Measurements from ENCODE around the gene UTS2R.
"Not testable (repeated sequence)": the region's sequence is repeated elsewhere in the genome, so short reads cannot be mapped to it uniquely, and the experiment has no call there.

Gene UTS2R

DNA sequence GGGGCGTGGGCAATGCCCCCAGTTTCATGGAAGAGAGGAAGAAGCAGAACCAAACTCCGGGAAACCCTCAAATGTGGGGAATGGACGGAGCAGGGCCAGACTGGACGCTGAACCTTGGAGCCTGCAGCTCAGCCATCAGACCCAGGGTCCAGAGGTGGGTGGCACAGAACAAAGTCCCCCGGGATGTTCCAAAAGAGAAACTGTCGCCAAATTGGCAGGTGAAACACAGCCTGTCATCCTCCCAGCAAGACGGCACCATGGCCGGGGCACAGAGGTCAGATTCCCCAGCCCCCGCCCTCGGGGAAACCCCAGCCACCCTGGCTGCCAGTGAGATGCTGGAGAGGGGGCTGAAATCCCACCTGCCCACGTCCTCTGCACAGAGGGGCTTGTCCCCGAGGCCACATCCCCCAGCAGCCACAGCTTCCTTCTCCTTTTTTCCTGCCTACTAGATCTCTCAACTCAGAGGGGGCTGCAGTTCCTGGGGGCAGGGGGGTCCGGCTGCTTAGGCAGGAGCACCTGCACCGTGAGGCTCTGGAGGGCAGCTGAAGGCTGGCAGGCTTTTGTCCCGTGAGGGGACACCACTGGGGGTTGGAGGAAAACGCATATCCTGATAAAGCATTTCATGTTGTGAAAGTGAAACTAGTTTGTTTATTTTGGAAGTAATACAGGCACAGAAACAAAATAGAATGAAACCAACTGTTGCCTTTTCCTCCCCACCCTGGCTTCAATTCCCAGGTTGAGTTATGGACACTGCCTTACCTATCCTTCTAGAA lies 36.8 kb upstream of the UTS2R start:
- DNase-seq = no peak

DNA sequence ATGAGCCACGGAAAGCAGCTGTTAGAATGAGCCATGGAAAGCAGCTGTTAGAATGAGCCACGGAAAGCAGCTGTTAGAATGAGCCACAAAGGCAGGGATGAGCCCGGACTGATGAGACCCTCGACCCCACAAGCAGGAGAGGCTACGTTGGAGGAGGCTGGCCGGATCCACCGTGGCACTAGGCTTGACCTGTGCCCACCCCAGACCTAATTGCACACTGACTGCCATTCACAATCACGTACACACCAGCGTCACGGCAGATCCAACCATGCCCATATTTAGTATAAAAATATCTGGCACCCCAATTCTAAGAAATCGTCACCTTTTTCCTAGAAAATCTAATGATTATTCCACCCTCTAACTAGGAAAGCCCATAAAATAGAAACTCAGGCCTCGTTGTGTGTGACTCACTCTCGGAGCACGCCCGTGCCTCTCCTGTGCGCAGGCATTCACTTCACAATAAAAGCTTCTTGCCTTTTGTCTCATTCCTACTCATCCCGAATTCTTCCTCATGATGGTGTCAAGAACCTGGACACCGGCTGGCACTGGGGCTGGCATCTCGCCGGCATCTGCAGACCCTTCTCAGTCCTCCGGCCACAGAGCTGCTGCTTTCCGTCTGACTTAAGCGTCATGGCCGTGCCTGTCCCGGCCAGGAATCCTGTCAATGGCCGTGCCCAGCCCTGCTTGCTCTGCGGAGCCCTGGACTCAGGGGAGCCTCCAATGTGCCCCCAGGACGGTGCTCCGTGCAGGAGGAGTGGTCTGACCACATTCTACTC lies 32.5 kb upstream of the UTS2R start:
- DNase-seq = no peak

DNA sequence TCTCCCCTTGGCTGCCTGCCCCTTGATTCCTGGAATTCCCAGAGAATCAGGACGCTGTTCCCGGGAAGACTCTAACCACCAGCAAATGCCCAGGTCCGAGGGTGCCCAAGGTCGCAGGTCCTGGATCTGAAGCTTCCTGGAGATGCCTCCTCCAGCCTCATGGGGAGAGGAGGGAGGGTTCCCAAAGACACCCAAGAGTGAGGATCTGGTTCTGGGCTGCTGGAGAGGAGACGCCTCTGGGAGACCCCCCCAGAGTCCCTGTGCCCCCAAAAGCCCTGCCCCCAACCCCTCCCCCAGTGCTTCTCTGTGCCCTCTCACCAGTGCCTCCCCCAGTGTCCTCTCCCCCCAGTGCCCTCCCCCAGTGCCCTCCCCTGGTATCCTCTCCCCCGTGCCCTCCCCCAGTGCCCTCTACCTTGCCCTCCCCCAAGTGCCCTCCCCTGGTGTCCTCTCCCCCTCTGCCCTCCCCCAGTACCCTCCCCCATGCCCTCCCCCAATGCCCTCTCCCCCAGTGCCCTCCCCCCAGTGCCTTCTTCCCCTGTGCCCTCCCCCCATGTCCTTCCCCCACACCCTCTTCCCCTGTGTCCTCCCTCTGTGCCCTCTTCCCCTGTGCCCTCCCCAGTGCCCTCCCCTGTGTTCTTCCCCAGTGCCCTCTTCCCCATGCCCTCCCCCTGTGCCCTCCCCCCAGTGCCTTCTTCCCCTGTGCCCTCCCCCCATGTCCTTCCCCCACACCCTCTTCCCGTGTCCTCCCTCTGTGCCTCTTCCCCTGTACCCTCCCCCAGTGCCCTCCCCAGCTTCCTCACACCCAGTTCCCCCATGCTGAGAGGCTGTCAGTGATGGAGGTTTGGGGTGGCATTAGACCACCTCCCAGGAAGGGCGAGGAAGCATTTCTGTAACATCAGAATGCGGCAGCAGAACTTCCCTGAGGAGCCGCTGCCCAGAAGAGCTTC lies 31.7 kb upstream of the UTS2R start:
- DNase-seq = no peak

DNA sequence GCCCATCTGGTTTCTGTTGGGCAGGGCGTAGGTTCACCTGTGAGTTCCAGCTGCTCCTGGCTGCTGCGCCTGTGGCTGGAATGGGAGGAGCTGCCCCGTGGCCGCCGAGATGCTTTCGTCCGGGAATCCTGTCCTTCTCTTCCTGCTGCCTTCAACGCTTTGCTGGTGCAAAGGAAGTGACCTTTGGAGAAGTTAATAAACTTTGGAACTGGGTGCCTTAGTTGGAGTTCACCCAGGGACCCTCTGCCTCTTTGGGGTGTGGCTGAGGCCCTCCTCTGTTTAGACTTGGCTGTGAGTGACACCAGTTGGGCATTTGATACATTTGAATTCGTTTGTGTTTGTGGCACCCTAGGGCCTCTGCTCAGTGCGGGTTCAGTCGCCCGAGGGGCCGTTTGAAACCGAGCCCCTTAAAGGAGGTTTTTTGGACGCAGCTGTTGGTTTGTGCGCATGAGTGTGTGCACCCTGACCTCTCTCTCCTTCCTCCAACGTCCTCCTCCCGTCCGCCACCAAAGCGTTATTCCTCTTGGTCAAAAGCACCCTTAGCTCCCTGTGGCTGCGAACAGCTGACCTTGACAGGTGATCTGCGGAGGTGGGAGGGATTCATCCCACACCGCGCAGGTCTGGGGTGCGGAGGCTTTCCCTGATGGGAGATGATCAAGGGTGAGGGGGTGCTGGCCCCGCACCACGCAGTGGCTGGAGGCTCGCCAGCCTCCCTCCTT lies 29.0 kb upstream of the UTS2R start:
- no peak for DNase-seq

DNA sequence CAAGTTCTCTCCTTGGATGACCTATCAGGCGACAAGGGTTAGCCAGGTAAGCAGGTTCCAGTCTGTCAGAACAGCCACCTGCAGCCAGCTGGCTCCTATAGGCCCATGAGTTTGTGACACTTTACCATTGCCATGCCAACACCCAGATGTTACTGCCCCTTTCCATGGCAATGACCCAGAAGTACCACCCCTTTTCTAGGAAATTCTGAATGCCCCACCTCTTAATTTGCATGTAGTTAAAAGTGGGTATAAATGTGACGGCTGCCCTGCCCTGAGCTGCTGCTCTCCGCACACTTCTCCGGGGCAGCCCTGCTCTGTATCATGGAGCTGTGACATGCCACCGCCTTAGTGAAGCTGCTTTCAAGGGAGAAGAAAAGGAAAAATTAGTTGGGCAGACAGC lies 28.0 kb upstream of the UTS2R start:
- DNase-seq = no peak

DNA sequence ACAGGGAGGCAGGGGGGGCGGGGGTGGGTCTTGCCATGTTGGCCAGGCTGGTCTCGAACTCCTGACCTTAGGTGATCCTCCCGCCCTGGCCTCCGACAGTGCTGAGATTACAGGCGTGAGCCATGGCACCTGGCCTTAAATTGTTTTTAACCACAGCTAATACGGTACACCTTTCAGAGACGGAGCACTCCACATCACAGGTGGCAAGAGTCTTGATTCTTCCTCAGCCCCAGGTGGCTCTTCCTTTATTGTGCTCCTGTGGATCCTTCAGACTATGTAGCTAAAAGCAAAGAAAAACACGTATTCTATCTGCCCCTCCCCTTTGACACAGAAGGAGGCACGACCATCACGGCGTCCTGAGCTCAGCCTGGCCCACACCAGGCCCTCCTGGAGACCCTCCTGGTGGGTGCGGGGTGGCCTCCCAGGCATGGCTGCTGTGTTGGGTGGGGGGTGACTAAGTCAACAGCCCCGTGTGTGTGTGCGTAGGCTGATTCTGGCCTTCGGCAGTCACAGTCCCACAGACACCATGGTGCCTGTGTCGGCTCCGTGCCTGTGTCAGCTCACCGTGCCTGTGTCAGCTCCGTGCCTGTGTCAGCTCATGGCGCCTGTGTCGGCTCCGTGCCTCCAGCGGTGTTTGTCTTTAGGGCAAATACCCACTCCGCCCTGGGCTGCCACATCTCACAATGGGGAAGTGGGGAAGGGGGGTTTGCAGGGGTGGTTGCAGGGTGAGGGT lies 27.2 kb upstream of the UTS2R start:
- no peak for DNase-seq

DNA sequence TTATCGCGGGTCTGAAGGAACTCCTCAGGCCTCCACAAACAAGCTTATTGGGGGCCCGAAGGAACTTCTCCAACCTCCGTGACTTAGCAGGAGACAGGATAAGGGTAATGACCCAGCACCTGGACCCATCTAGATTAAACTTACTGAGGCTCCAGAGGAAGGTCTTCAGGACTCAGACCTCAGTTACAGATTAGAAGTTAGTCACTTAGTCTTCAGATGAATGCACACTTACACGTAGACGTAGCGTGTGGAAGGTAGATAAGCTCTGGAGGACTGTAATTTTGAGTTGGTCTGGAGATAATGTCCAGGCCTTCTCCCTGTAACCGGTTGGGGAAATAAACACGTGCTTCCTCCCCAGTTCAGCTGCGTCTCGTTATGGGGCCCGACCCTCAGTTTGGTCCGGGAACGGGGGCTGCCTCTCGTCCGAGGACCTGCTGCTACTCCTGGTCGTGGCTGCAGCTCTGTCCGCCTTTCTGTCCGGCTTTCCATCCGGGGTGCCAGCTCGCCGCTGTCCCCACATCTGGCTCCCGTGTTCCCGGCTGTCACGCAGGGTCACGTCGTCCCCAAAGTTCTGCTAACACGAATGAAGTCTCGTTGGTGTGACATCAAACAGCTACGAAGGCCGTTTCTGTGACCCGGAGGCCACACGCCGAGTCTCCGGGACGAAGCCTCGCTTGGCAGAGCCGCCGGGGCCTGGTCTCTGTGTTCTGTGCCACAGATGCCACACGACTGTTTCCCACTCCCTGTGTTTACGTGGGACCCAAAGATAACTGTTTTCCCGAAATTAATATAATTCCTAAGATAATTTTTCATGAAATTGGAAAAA lies 26.2 kb upstream of the UTS2R start:
- DNase-seq = no peak

DNA sequence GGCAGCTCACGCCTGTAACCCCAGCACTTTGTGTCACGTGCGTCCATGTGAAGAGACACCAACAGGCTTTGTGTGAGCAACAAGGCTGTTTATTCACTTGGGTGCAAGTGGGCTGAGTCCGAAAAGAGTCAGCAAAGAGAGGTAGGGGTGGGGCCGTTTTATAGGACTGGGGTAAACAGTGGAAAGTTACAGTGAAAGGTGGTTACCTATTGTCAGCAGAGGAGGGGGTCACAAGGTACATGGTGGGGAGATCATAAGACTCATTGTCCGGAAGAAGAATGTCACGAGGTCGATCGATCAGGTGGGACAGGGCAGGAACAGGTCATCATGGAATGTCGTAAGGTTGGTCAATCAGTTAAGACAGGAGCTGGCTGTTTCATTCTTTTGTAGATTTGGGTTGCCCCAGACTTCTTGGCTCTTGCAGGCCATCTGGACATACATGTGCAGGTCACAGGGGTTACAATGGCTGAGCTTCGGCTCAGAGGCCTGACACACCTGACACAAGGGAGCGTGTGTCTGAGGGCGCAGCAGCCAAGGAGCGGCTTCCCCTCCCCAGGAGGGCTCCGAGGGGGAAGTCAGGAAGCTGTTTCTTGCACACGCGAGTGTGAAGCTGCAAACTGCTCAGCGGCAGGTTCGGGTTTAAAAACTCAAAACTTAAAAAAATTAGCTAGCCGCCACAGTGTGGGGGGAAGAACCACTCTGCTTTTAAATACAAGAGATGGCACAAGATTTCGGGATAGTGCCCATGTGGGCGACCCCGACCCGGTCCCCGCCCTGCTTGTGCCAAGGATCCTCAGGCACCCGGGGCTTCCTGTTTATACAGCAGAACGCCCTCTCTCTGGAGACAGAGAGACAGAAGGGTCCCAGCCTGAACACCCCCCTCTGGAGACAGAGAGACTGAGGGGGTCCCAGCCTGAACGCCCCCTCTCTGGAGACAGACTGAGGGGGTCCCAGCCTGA lies 24.9 kb upstream of the UTS2R start:
- no peak for DNase-seq

DNA sequence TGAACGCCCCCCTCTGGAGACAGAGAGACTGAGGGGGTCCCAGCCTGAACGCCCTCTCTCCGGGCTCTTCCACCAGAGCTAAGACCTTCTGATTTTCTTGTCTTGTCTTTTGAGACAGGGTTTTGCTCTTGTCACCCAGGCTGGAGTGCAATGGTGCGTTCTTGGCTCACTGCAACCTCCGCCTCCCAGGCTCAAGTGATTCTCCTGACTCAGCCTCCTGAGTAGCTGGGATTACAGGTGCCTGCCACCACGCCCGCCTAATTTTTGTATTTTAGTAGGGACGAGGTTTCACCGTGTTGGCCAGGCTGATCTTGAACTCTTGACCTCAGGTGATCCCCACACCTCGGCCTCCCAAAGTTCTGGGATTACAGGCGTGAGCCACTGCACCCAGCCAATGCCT lies 23.6 kb upstream of the UTS2R start:
- not testable (repeated sequence) for DNase-seq

DNA sequence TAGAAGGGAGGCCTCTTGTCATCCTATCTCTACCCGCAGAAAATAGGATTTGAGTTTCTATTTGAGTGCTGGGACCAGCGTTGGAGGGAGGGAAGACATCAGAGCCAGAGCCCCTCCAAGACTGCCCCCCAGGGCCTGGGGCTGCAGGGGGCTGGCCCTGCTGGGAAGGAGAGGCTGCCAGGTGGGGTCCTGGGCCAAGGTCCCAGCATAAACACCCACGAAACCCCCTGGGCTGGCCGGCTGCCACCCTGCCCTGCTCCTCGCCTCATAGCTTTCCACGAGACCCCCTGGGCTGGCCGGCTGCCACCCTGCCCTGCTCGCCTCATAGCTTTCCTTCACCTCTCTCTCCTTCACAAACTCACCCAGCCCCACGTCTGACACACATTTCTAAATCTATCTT lies 23.1 kb upstream of the UTS2R start:
- no peak for DNase-seq

DNA sequence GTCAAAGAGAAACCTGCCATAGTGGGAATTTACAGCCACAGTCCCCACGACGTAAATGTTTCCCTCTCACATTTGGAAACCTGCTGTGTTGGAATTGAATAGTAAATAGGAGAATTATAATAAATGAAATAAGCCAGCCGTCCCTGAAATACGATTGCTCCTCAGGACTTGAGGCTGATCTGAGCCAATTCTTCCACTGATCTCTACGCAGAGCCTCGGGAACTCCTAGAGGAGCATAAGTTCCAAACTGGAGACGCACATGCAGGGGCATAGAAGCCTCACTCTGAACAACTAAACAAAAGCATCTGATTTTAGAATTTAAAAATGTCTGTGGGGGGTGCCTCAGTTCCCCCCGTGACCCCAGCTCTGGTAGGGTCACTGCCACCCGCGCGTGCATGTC lies 22.7 kb upstream of the UTS2R start:
- no peak for DNase-seq

DNA sequence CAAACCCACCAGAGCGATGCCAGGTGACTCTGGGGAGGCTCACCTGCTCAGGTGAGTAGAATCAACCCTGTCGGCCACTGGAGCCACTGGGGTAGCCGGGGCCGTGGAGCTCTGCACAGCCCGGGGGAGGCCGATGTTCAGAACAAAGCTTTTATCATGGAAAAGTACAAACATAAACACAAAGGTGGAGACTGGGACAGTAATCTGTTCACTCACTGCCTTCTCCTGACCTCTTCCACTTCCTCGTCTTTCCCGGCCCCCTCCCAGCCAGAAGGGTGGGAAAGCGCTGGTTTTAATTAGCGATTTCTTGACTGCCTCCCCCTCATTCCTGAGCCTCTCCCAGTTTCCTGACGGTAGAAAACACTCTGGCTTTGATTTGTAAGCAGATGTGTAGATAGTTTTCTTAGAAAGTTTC lies 22.3 kb upstream of the UTS2R start:
- DNase-seq = no peak

DNA sequence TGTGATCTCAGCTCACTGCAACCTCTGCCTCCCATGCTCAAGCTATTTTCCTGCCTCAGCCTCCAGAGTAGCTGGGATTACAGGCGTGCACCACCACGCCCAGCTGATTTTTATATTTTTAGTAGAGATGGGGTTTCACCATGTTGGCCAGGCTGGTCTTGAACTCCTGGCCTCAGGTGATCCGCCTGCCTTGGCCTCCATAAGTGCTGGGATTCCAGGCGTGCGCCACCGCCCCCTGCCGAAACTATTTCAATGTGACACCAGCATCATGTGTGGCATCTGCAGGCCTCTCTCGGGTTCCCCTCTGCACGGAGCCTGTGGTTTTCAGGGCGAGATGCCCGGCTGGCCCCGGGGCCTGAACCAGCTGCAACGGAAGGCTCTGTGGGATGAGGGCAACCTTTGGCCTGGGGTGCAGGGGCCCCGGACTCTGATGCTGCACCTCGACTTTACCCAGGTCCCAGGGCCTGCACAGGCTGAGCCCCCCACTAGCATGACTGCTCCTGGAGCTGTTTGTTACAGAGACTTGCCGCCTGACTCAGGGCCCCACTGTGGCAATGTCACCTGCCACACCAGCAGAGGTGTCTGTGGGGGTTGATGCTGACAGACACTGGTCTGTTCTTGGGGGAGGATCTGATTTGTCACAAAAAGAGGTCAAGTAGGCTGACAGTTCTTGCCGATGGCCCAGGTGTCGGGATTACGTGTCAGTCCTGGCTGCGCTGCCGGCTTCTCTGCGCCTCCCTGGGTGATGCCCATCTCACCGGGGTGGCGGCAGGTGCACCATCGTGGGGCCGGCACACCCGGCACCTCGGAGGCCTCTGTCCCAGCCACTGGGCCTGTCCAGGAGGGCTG lies 21.2 kb upstream of the UTS2R start:
- DNase-seq = no peak

DNA sequence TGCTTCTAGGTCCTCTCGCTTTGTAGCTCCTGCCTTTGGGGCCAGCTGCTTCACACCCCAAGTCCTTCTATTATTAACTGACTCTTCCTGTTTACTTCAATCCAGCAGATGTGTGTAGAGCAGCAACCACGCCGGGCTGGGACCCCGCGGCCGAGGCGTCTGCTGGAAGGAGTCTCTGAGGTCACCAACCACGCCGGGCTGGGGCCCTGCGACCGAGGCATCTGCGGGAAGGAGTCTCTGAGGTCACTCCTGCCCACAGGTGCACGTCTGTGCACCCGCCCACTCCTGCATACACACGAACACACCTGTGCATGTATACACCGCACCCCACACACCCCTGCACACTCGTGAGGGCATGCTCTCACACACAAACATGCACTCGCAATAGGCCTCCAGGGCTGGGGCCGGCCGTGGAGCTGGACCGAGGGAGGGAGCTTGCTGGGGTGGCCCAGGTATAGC lies 20.3 kb upstream of the UTS2R start:
- DNase-seq = no peak

DNA sequence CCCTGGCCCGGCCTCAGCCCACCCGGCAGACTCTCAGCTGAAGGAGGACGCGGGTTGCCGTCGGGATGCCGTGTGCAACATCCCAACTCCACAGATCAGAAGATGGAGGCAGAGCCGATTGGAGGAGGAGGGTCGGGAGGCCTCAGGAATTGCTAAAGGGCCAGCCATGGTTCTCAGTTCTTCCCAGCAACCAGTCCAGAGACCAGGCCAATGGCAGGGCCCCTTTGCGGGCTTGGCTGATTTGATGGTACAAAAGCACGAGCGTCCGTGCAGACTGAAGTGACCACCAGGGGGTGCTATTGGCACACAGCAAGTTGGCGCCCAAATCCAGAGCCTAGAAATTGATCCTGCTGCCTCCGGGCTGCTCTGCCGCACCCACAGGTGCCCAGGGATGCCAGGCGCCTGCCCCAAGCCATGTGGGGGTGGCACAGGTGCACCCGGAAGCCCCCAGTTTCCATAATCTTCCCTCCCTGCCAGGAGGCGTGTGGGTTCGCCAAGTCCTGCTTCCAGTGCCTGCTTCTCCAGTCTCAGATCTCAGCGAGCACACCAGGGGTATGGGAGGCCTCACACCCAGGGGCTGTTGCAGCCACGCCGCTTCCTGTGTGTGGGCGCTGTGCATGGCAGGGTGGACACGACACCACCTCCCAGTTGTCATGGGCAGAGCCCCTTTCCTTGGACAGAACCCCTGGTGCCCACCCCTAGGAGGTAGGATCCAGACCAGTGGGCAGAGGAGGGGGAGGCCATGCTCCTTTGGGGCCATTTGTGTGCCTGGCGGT lies 19.7 kb upstream of the UTS2R start:
- peak; percentile 25 for DNase-seq

DNA sequence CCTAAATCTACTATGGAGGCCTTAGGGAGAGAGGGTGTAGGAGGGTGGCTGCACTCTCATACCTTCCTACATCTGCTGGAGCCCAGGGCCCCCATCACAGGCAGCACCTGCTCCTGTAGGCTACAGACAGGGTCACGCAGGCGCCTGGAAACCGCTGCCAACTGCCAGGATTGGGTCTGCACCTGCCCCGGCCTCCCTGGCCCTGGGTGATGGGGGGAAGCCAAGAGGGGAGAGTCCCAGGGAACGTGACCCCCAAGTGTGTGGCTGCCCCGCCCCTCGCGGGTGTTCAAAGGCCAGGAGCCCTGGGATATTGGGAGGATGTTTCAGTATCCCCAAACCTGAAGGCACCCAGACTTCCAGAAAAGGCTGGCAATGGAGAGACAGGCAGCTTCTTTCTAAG lies 18.1 kb upstream of the UTS2R start:
- DNase-seq = no peak

DNA sequence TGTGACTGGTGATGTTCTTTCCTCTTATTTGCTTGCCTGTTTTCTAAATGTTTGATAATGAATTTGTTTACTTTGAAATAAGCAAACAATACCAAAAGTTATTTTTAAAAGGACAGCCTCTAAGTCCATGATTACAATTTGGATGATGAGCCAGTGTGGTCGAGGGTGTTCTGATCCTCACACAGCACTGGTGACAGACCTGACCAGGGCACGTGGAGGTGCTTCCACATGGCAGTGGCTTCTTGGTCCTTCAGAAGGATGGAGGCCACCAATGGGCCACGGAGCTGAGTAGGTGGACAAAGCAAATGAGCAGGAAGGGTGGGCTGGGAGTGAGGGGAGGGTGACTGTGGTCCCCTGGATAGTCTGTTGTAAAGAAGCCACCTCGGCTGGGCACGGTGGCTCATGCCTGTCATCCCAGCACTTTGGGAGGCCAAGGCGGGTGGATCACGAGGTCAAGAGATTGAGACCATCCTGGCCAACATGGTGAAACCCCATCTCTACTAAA lies 16.7 kb upstream of the UTS2R start:
- DNase-seq = no peak

Measured in DMS79 (cell line).